BJ (cell line): ENCODE measurements around the gene STYXL2. TPM values are rescaled to one million over a fixed set of nuclear protein-coding genes. Genes with fewer than 3 reads are reported as not detected.

Source experiments
- CTCF ChIA-PET: fragments of 350-600 bp; formaldehyde crosslinking; extraction: SDS; loops from one replicate; lab custom pipeline; 2021; ENCODE audit warnings: antibody characterized with exemption, inconsistent platforms; lab: Yijun Ruan, JAX
- POLR2A ChIA-PET: fragments of 300-600 bp; sonication (Branson Sonifier 250); formaldehyde crosslinking; extraction: SDS; loops from one replicate; lab custom pipeline; 2021; ENCODE audit warnings: antibody characterized with exemption; lab: Charles Lee
- DNase-seq: peaks from one replicate; pipeline ENCODE4 v3.0.0-alpha.2; 2011; ENCODE audit warnings: low read depth
- H3K27me3 ChIP-seq: 2 replicates; pipeline ENCODE4 v1.6.0; 2011; ENCODE audit warnings: low read length; ENCODE audit not compliant: control insufficient read depth, insufficient read depth
- H3K36me3 ChIP-seq: 2 replicates; pipeline ENCODE4 v1.5.1; 2011; ENCODE audit warnings: low read length; ENCODE audit not compliant: control insufficient read depth, insufficient read depth
- H3K4me3 ChIP-seq: 2 replicates; pipeline ENCODE4 v1.5.1; 2011; ENCODE audit warnings: low read depth, mild to moderate bottlenecking, control low read depth, low read length
- polyA plus RNA-seq: library from polyadenylated mRNA; depleted of rRNA; stranded (reverse); fragments of >200 nt; gene quantifications from 2 replicates; pipeline ENCODE4 v1.2.3, GENCODE V29; 2011
- TF ChIP-seq, protein P1 (sequence below): IDR thresholded peaks from 2 replicates; pipeline ENCODE4 v1.5.1; 2011; ENCODE audit warnings: low read depth, mild to moderate bottlenecking, control low read depth, inconsistent platforms, low read length, moderate library complexity; ENCODE audit not compliant: insufficient read depth

The STYXL2 gene
- polyA plus RNA-seq, 1 experiment = not detected

DNA sequence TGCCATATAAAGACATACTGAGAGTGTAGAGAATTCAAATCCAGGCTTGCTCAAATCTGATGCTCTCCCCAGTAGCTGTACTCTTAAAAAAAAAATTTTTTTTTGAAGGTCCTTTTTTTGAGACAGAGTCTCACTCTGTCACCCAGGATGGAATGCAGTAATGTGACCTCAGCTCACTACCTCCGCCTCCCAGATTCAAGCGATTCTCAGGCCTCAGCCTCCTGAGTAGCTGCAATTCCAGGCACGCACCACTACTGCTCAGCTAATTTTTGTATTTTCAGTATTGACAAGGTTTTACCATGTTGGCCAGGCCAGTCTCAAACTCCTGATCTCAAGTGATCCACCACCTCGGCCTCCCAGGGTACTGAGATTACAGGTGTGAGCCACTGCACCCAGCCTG, 28.7 kb downstream of the STYXL2 start:
- no peaks in the 10 kb centered on the region for H3K36me3 ChIP-seq
- ChIA-PET POLR2A (no interaction called here), CTCF (interaction anchor here (0.6 to 1.3 kb wide), 2 partner anchors 24 to 57 kb away, joined by 4 to 5 read pairs; no protein-coding TSS in a partner anchor)
- H3K27me3 ChIP-seq = no peaks in the 10 kb centered on the region; the same call in 1 of the 2 replicates
- no peak overlapping the region for H3K4me3 ChIP-seq
- TF ChIP-seq, protein P1, sequence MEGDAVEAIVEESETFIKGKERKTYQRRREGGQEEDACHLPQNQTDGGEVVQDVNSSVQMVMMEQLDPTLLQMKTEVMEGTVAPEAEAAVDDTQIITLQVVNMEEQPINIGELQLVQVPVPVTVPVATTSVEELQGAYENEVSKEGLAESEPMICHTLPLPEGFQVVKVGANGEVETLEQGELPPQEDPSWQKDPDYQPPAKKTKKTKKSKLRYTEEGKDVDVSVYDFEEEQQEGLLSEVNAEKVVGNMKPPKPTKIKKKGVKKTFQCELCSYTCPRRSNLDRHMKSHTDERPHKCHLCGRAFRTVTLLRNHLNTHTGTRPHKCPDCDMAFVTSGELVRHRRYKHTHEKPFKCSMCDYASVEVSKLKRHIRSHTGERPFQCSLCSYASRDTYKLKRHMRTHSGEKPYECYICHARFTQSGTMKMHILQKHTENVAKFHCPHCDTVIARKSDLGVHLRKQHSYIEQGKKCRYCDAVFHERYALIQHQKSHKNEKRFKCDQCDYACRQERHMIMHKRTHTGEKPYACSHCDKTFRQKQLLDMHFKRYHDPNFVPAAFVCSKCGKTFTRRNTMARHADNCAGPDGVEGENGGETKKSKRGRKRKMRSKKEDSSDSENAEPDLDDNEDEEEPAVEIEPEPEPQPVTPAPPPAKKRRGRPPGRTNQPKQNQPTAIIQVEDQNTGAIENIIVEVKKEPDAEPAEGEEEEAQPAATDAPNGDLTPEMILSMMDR = no peak
- no peak for DNase-seq

GRCh38 chr1:167126317-167126716, 32.4 kb downstream of the STYXL2 start:
- CTCF ChIA-PET = interaction anchor here (1.3 to 1.8 kb wide), 2 partner anchors 9 to 316 kb away, joined by 3 to 5 read pairs; no protein-coding TSS in a partner anchor

DNA sequence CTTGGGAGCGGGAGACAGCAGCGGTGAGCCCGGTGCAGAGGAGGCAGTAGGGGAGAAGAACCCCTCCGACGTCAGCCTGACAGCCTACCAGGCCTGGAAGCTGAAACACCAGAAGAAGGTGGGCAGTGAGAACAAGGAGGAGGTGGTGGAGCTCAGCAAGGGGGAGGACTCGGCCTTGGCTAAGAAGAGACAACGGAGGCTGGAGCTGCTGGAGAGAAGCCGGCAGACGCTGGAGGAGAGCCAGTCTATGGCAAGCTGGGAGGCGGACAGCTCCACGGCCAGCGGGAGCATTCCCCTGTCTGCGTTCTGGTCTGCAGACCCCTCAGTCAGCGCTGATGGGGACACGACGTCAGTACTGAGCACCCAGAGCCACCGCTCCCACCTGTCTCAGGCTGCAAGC, 32.9 kb downstream of the STYXL2 start:
- TF ChIP-seq, protein P1 = no peak
- Histone ChIP-seq H3K4me3 (no peak overlapping the region), H3K36me3 (no peaks in the 10 kb centered on the region), H3K27me3 (no peaks in the 10 kb centered on the region; the same call in 1 of the 2 replicates)
- ChIA-PET CTCF (interaction anchor here (1.3 to 1.8 kb wide), 2 partner anchors 9 to 315 kb away, joined by 3 to 5 read pairs; no protein-coding TSS in a partner anchor), POLR2A (no interaction called here)
- no peak for DNase-seq

More at GRCh38 chr1:167126317-167126716, 32.4 kb downstream of the STYXL2 start:
- POLR2A ChIA-PET = no interaction called here
- no peak for DNase-seq
- no peak overlapping the region for H3K4me3 ChIP-seq
- no peaks in the 10 kb centered on the region; the same call in 1 of the 2 replicates for H3K27me3 ChIP-seq
- TF ChIP-seq, protein P1 = no peak
- H3K36me3 ChIP-seq = no peaks in the 10 kb centered on the region

- H3K4me3 ChIP-seq = no peak overlapping the region
- POLR2A ChIA-PET = no interaction called here
- H3K27me3 ChIP-seq = no peaks in the 10 kb centered on the region; the same call in 1 of the 2 replicates
- CTCF ChIA-PET = interaction anchor here (1.3 to 1.8 kb wide), 2 partner anchors 10 to 315 kb away, joined by 3 to 5 read pairs; no protein-coding TSS in a partner anchor
- TF ChIP-seq, protein P1 = no peak
- H3K36me3 ChIP-seq = no peaks in the 10 kb centered on the region
- DNase-seq = no peak
Measured at GRCh38 chr1:167127236-167127635, 33.4 kb downstream of the STYXL2 start.

GRCh38 chr1:167127661-167128060, 33.8 kb downstream of the STYXL2 start:
- Histone ChIP-seq H3K4me3 (no peak overlapping the region), H3K36me3 (no peaks in the 10 kb centered on the region), H3K27me3 (no peaks in the 10 kb centered on the region; the same call in 1 of the 2 replicates)
- DNase-seq = no peak
- CTCF ChIA-PET = interaction anchor here (1.3 to 1.8 kb wide), 2 partner anchors 10 to 314 kb away, joined by 3 to 5 read pairs; no protein-coding TSS in a partner anchor
- POLR2A ChIA-PET = no interaction called here
- TF ChIP-seq, protein P1 = no peak
